ENCODE results near the gene ALG2.
A peak's percentile ranks its signal among the peaks of the same experiment; 100 is the strongest.

Gene ALG2

GRCh38 chr9:99262949-99263418 is 41.2 kb upstream of the ALG2 start:
- no peak for TF ChIP-seq CTCF (conservative IDR thresholded peaks at IDR 0.05; ENCODE audit: control insufficient read depth, insufficient read depth, low read depth, low read length)
- no peak overlapping the region for H3K4me3 ChIP-seq (ENCODE audit: control insufficient read depth, low read depth, low read length)
- DNase-seq (ENCODE audit: low read depth): no peak

GRCh38 chr9:99261923-99262322 is 40.2 kb upstream of the ALG2 start:
- DNase-seq (ENCODE audit: low read depth): no peak
- no peak overlapping the region for H3K4me3 ChIP-seq (ENCODE audit: control insufficient read depth, low read depth, low read length)
- no peak for TF ChIP-seq CTCF (conservative IDR thresholded peaks at IDR 0.05; ENCODE audit: control insufficient read depth, insufficient read depth, low read depth, low read length)

- H3K4me3 ChIP-seq (ENCODE audit: control insufficient read depth, low read depth, low read length): peak overlapping the region; percentile 29
- no peak for TF ChIP-seq CTCF (conservative IDR thresholded peaks at IDR 0.05; ENCODE audit: control insufficient read depth, insufficient read depth, low read depth, low read length)
- DNase-seq (ENCODE audit: low read depth): peak; percentile 35
These were observed 37.6 kb upstream of the ALG2 start for GRCh38 chr9:99259231-99259918.

- H3K4me3 ChIP-seq (ENCODE audit: control insufficient read depth, low read depth, low read length): no peak overlapping the region
- no peak for DNase-seq (ENCODE audit: low read depth)
- no peak for TF ChIP-seq CTCF (conservative IDR thresholded peaks at IDR 0.05; ENCODE audit: control insufficient read depth, insufficient read depth, low read depth, low read length)
These were observed 36.1 kb upstream of the ALG2 start for GRCh38 chr9:99257723-99258389.

GRCh38 chr9:99255651-99256050 is 33.9 kb upstream of the ALG2 start:
- no peak for TF ChIP-seq CTCF (conservative IDR thresholded peaks at IDR 0.05; ENCODE audit: control insufficient read depth, insufficient read depth, low read depth, low read length)
- no peak overlapping the region for H3K4me3 ChIP-seq (ENCODE audit: control insufficient read depth, low read depth, low read length)
- no peak for DNase-seq (ENCODE audit: low read depth)

- no peak overlapping the region for H3K4me3 ChIP-seq (ENCODE audit: control insufficient read depth, low read depth, low read length)
- no peak for TF ChIP-seq CTCF (conservative IDR thresholded peaks at IDR 0.05; ENCODE audit: control insufficient read depth, insufficient read depth, low read depth, low read length)
- DNase-seq (ENCODE audit: low read depth): peak; percentile 19
These were observed 32.2 kb upstream of the ALG2 start for GRCh38 chr9:99253772-99254431.

All from fibroblast of mammary gland (primary cell).